Erythroblast (primary cell): ENCODE results near the gene ACTG2.

Experiments
- GATA1 ChIP-seq: IDR thresholded peaks from 2 replicates; pipeline ENCODE4 v1.6.1; 2011; ENCODE audit warnings: low read depth, mild to moderate bottlenecking, control low read depth, low read length, moderate library complexity
- POLR2A ChIP-seq: IDR thresholded peaks from 2 replicates; pipeline ENCODE4 v1.6.1; 2011; ENCODE audit warnings: mild to moderate bottlenecking, low read length

DNA sequence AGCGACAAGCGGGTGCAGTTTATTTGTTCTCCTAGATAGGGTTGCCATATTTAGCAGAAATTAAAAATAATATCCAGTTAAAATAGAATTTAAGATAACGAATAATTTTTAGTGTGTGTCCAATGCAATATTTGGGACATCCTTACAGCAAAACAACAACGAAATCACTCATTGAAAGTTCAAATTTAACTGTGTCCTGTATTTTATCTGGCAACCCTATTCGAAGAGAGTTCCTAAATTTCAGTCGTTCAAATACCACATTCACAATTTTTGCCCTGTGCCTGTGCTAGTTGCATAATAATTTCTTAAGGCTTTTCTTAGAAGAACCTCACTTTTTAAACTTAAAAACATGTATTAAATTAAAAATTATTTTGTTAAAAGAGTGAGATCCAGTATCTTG is 34.5 kb downstream of the ACTG2 start:
- no peak for TF ChIP-seq POLR2A
- no peak for TF ChIP-seq GATA1
